Central memory CD8-positive, alpha-beta T cell (primary cell): ENCODE results near the gene KRTAP29-1.

Source experiments
- ATAC-seq: fragments of 150-1000 bp; cut with Tn5 transposase; replicated peaks from 2 replicates; pipeline ENCODE4 v1.10.0; 2022; ENCODE audit warnings: mild to moderate bottlenecking, moderate FRiP score, moderate number of reproducible peaks; ENCODE audit not compliant: poor library complexity, severe bottlenecking; ENCODE audit errors: extremely low read depth
- DNase-seq, 2 donors: peaks; one replicate each; pipeline ENCODE4 v3.0.0; 2021; ENCODE audit warnings: low spot score in 2 of 2
- H3K27ac Mint-ChIP-seq: one replicate; pipeline ENCODE4 v1.8.0; 2022; ENCODE audit warnings: low read depth, mild to moderate bottlenecking, moderate library complexity, mixed read lengths
- H3K27me3 Mint-ChIP-seq: one replicate; pipeline ENCODE4 v1.8.0; 2022; ENCODE audit warnings: mixed read lengths
- H3K36me3 Mint-ChIP-seq: one replicate; pipeline ENCODE4 v1.8.0; 2022; ENCODE audit warnings: mild to moderate bottlenecking, moderate library complexity, mixed read lengths; ENCODE audit not compliant: insufficient read depth
- H3K4me1 Mint-ChIP-seq: one replicate; pipeline ENCODE4 v1.8.0; 2022; ENCODE audit warnings: mixed read lengths
- H3K4me3 Mint-ChIP-seq: one replicate; pipeline ENCODE4 v1.8.0; 2022; ENCODE audit warnings: mild to moderate bottlenecking, moderate library complexity, mixed read lengths
- H3K9me3 Mint-ChIP-seq: one replicate; pipeline ENCODE4 v1.8.0; 2022; ENCODE audit warnings: mixed read lengths

Gene KRTAP29-1

DNA sequence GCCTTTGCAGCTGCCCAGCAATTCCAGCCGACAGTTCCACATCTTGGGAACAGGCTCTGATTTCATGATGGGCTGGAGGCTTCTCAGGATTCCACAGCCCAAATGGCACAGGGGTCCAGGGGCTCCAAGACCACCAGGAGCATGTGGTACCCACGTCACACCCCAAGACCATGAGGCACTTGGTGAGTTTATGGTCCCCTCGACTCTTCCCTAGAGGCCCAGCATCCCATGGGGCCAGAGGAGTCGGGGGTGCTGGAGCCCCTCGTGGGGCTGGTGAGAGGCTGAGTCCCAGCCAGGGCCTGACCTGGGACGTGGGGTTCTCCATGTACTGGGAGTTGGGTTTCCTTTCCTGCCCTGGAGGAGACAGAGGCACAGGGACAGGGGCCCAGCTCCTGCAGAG, 23.0 kb upstream of the KRTAP29-1 start:
- DNase-seq (no peak), ATAC-seq (no peak)
- Mint-ChIP-seq H3K36me3 (peaks cover 8% of the 10 kb centered on the region), H3K9me3 (no peaks in the 10 kb centered on the region), H3K4me3 (no peak overlapping the region), H3K27me3 (no peaks in the 10 kb centered on the region), H3K4me1 (peaks cover 42% of the 10 kb centered on the region), H3K27ac (peak overlapping the region; percentile 73)

DNA sequence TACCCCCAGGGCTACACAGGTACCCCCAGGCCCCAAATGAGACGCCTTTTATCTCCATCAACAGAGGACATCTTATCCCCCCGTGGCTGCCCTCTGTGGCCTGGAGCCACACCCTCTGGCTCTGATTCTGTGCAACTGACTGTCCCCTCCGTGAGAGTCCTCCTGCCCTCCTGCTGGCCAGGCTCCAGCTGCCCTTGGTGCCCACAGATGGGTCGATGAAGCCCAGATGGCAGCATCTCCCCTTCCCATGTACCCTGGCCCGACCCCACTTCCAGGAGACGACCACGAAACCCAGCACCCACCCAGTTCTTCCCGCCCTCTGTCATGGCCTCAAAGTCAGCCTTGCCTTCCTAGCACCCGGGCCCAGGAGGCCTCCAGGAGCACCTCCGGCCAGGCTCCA, 22.5 kb upstream of the KRTAP29-1 start:
- peaks cover 8% of the 10 kb centered on the region for H3K36me3 Mint-ChIP-seq

DNA sequence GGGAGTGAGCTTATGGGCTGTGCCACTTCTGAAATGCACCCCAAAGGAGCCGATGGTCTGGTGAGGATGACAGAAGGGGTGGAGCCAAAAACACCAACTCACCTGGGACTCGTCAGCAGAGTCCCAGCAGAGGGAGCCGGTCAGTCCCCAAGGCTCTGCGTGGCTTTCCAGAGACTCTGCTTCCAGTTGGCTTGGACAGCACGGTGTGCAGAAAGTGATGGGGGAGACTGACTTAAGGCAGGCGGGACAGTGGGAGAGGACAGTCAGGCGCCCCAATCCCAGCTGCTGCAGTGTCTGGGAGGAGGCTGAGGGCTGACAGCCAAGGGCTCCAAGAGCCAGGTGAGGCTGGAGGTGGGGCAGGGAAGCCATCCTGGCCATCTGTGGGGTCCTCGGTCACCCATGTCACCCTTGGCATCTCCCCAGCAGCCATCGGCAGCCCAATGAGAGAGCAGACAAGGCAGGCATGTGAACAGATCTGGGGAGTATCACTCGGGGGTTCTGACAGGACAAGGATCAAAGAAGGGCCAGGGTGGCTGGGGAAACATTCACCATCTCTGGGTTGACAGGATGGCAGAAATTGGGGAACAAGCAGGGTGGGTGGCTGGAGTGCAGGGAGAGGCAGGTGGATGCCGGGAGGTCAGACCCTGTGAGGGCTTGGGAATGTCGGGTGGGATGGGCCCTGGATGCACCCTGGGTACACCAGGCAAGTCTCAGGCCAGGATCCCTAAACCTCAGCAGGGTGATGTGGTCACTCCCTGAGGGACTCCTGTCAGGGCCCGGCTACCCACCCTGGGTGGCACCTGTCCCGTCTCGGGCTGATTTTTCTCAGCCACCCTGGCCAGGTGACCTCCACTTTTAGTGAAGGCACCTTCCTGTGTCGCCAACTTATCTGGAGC, 21.8 kb upstream of the KRTAP29-1 start:
- DNase-seq (no peak), ATAC-seq (no peak)
- no peaks in the 10 kb centered on the region for H3K9me3 Mint-ChIP-seq
- H3K36me3 Mint-ChIP-seq = peaks cover 8% of the 10 kb centered on the region
- no peaks in the 10 kb centered on the region for H3K27me3 Mint-ChIP-seq
- H3K4me1 Mint-ChIP-seq = peaks cover 42% of the 10 kb centered on the region
- H3K4me3 Mint-ChIP-seq = peak overlapping the region; percentile 27
- H3K27ac Mint-ChIP-seq = peak overlapping the region; percentile 68

More for the DNA sequence above, 22.5 kb upstream of the KRTAP29-1 start:
- H3K27me3 Mint-ChIP-seq = no peaks in the 10 kb centered on the region
- no peaks in the 10 kb centered on the region for H3K9me3 Mint-ChIP-seq
- H3K4me1 Mint-ChIP-seq = peaks cover 42% of the 10 kb centered on the region
- peak overlapping the region; percentile 68 for H3K27ac Mint-ChIP-seq
- no peak for DNase-seq
- no peak for ATAC-seq
- H3K4me3 Mint-ChIP-seq = no peak overlapping the region

DNA sequence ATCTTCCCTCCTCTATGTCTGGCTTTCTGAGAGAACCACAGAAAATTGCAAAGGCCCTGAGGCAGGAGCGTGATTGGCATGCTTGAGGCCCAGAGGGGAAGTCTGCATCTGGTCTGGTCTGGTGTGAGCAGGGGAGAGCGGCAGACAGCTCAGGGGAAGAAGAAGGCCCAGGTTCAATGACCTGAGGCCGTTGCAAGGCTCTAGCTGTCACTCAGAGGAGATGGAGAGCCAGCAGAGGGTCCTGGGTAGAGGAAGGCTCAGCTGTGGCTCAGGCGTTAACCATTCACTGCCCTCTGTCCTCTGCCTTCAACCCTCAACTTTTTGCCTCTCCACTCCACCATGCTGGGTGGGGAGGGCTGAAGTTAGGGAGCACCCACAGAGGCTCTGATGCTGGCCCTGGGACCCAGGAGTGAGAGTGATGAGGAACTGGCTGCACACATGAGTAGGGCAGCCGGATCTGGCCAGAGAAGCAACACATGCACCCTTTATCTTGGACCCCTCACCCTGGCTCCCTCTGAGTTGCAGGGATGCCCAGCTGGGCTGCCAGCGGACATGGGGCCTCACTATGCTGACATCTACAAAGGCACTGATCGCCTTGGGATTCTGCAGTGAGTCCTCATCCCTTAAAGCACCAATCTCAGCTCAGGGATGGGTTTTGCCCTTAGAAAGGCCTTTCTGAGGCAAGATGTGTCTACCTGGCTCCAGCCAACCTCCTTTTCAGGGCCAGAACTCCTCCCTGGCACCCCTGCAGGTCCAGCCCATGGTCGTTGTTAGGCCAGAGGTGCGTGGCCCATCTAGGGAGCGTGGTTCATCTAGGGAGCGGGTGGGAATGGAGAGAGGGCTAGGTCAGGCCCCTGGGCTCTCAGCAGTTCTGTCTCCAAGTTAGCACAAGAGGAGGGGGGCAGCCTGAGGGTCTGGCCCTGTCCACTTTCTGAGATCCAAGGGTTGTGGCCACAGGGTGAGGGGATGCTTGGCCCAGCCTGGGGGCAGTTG, 20.5 kb upstream of the KRTAP29-1 start:
- peak overlapping the region; percentile 70 for H3K27ac Mint-ChIP-seq
- no peak for ATAC-seq

DNA sequence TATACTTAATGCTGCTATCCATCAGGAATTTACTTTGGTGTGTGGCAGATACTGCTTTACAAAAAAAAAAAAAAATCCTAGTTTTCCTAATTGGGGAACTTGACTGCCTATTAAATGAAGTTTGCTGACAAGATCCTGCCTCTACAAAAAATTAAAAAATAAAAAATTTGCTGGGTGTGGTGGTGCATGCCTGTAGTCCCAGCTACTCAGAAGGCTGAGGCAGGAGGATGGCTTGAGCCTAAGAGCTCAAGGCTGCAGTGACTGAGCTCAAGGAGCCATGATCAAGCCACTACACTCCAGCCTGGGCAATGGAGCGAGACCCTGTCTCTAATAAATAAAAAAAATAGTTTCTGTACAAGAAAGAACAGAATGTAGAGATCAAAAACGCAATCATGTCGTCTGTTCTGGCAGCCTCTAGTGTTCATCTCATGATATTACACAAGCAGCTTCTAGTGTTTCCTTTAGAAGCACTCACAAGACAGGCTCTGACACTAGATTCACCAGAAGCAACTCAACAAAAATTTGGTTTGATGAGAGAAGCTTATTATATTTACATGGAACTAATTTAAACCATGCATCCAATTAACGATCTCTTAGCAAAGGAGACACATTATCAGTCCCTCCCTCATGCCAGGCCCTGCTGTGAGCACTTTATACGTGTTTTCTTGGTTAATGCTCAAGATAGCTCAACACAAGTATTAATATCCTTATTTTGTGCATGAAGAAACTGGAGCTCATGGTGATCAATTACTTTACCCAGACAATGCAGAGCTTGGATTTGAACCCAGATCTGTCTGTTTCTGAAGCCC, 19.6 kb upstream of the KRTAP29-1 start:
- Mint-ChIP-seq H3K4me1 (peaks cover 34% of the 10 kb centered on the region), H3K27ac (peak overlapping the region; percentile 70)
- peak; percentile 59 for ATAC-seq

More for the DNA sequence above, 20.5 kb upstream of the KRTAP29-1 start:
- no peak for DNase-seq
- Mint-ChIP-seq H3K9me3 (no peaks in the 10 kb centered on the region), H3K4me1 (peaks cover 36% of the 10 kb centered on the region), H3K36me3 (peaks cover 8% of the 10 kb centered on the region), H3K4me3 (peak overlapping the region; percentile 27), H3K27me3 (no peaks in the 10 kb centered on the region)

DNA sequence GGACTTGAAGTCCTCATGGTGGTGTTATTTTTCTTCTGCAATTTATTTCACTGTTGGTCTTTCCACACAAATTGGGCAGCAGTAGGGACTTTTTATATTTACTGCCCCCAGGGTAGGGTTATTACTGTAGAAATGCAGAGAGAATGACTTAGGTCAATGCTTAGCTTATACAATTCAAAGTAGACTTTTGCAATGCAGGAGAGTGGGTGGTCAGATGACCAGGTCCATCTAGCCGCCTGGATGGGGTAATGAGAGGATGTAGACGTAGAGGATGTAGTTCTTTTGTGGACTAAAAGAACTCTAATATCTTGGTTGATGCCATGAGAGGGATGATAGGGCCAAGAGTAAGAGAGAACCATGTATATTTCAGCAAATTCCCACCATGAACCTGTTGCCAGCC, 15.6 kb upstream of the KRTAP29-1 start:
- no peak for ATAC-seq
- no peak overlapping the region for H3K27ac Mint-ChIP-seq
- H3K4me1 Mint-ChIP-seq = peaks cover 7% of the 10 kb centered on the region
- H3K4me3 Mint-ChIP-seq = no peak overlapping the region
- H3K9me3 Mint-ChIP-seq = no peaks in the 10 kb centered on the region
- peaks cover 9% of the 10 kb centered on the region for H3K27me3 Mint-ChIP-seq
- no peak for DNase-seq
- H3K36me3 Mint-ChIP-seq = peaks cover 4% of the 10 kb centered on the region

More for the DNA sequence above, 19.6 kb upstream of the KRTAP29-1 start:
- no peak for DNase-seq
- Mint-ChIP-seq H3K9me3 (no peaks in the 10 kb centered on the region), H3K36me3 (peaks cover 6% of the 10 kb centered on the region), H3K27me3 (no peaks in the 10 kb centered on the region), H3K4me3 (no peak overlapping the region)

DNA sequence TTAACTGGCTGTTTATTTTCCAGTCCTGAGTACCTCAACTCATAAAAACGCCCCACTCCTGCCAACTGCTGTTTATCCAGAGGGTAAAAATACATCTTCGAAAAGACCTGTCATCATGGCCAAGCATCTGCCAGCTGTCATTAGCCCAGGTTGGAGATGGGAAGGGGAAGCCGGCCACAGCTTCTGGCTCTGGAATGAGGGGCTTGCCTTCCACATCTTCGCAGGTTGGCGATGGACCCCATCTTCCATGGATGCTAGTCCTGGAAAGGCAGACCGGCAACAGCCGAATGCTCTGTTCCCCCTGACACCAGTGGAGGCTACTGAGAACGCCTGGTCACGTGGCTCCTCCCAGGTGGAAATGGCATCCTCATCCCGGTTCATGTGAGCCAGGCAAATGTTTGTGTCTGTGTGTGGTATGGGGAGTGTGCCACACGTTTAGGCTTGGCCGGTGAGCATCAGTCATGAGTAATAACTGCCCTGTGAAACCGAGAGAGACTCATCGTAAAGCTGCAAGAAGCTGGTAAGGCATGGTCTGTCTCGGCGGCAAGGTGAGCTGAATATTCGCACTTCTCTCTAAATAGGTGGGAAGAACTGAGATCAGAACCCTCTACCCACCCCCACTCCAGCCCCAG, 13.3 kb upstream of the KRTAP29-1 start:
- Mint-ChIP-seq H3K9me3 (no peaks in the 10 kb centered on the region), H3K27me3 (peaks cover 9% of the 10 kb centered on the region), H3K27ac (no peak overlapping the region), H3K4me1 (peaks cover 4% of the 10 kb centered on the region), H3K36me3 (peaks cover 2% of the 10 kb centered on the region), H3K4me3 (no peak overlapping the region)
- DNase-seq = no peak
- ATAC-seq = no peak

DNA sequence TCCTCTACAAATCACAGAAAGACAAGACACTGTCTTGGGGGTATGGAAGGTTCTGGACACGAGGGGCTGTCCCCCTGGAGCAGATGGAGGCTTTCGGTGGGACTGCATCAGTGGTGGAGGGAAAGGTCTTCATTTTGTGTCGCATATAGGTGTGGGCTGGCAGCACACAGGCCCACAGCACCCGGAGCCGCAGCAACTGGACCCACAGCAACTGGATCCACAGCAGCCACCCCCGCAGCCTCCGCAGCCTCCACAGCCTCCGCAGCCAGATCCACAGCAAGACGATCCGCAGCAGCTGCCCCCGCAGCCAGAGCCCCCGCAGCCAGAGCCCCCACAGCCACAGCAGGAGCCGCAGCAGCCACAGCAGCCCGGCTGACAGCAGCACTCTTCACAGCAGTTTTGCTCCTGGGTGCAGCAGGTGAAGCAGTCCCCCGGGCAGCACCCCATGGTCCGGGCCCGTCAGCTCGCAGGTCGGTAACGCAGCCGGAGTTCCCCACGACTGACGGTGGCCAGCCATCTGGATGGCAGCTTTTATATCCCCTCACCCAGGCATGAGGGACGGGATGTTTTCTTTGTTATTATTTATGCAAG, 12.6 kb upstream of the KRTAP29-1 start, which contains the start of gene KRTAP17-1:
KRTAP17-1 (minus strand) TSS at position 507 of the 591 bp plus-strand sequence; CDS start at position 447, 60 bp downstream.
- H3K27ac Mint-ChIP-seq = peak within 1 kb of the TSS; percentile 23
- H3K27me3 Mint-ChIP-seq = peaks cover 9% of the 10 kb centered on the region
- H3K4me1 Mint-ChIP-seq = peaks cover 10% of the 10 kb centered on the region
- DNase-seq (no peak), ATAC-seq (no peak)
- H3K4me3 Mint-ChIP-seq = no peak within 1 kb of the TSS
- H3K9me3 Mint-ChIP-seq = no peaks in the 10 kb centered on the region
- peaks cover 4% of the 10 kb centered on the region for H3K36me3 Mint-ChIP-seq

DNA sequence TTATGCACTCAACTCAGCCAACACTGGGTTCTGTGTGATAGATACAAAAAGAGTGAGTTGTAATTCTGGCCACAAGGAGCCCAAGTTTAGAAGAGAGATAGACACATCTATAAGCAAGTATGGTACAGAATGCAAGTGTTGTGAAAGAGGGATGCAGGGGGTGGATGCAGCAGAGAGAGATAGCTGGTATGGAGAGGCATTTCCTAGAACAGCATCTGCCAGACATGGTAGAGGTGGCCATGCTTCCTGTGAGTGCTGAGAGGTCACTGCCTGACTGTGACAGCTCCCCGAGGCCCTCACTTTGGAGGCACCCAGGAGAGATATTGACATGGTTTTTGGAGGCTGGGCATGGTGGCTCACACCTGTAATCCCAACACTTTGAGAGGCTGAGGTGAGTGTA, 8.5 kb upstream of the KRTAP29-1 start:
- Mint-ChIP-seq H3K4me3 (no peak overlapping the region), H3K27ac (no peak overlapping the region), H3K27me3 (peaks cover 3% of the 10 kb centered on the region), H3K36me3 (peaks cover 19% of the 10 kb centered on the region), H3K9me3 (no peaks in the 10 kb centered on the region), H3K4me1 (peaks cover 50% of the 10 kb centered on the region)
- no peak for DNase-seq
- no peak for ATAC-seq

DNA sequence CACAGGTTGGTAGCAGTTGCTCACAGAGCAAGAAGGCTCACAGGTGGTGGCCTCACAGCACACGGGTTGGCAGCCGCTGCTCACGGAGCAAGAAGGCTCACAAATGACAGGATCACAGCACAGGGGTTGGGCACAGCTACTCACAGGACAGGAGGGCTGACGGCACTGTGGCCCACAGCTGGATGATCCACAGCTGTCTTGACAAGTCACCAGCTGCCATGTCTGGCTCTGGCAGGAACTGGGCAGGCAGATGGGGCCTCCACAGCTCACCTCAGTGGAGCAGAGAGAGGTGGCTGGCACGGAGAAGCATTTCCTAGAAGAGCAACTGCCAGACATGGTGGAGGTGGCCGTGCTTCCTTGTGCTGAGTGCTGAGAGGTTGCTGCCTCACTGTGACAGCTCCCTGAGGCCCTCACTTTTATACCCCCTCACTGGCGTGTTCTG, 6.3 kb upstream of the KRTAP29-1 start, which contains the start of gene KRTAP16-1:
KRTAP16-1 (minus strand) TSS at position 392 of the 442 bp plus-strand sequence; CDS start at position 336, 56 bp downstream.
- no peaks in the 10 kb centered on the region for H3K27me3 Mint-ChIP-seq
- peaks cover 50% of the 10 kb centered on the region for H3K4me1 Mint-ChIP-seq
- DNase-seq = peak in 1 of 2 donors; percentile 66

More for the DNA sequence above, 6.3 kb upstream of the KRTAP29-1 start, which contains the start of gene KRTAP16-1:
- Mint-ChIP-seq H3K27ac (peak within 1 kb of the TSS; percentile 98), H3K4me3 (peak within 1 kb of the TSS; percentile 68), H3K36me3 (peaks cover 19% of the 10 kb centered on the region), H3K9me3 (no peaks in the 10 kb centered on the region)
- ATAC-seq = peak; percentile 42
